B cell (primary cell): ENCODE data around the gene SPG7. TPM values are rescaled to one million over a fixed set of nuclear protein-coding genes. Genes with fewer than 3 reads are reported as not detected.

Experiments used
- ATAC-seq: fragments of 200-7000 bp; cut with Tn5 transposase; one replicate; pipeline ENCODE4 v1.10.0; 2021; ENCODE audit warnings: low read depth, mild to moderate bottlenecking, moderate number of reproducible peaks, moderate library complexity
- CTCF ChIA-PET: fragments of 350-600 bp; sonication (Branson Sonifier 250); formaldehyde crosslinking; loops from one replicate; lab custom pipeline; 2021; ENCODE audit warnings: antibody characterized with exemption, inconsistent platforms; lab: Charles Lee
- POLR2A ChIA-PET: fragments of 350-600 bp; sonication (Branson Sonifier 250); formaldehyde crosslinking; loops from one replicate; lab custom pipeline; 2021; ENCODE audit warnings: antibody characterized with exemption; lab: Charles Lee
- DNase-seq: peaks from one replicate; pipeline ENCODE4 v3.0.0; 2013
- H2AFZ ChIP-seq: 2 replicates; pipeline ENCODE4 v1.6.1; 2012; ENCODE audit warnings: mild to moderate bottlenecking, low read depth, low read length; ENCODE audit not compliant: insufficient read depth, poor library complexity, severe bottlenecking
- H3K27ac ChIP-seq, 2 donors: 1 replicate in 1 of 2; 2 replicates in 1 of 2; pipeline ENCODE4 v1.5.1; 2012 to 2013; ENCODE audit warnings: low read length in 2 of 2, mild to moderate bottlenecking in 2 of 2, moderate library complexity in 1 of 2
- H3K27me3 ChIP-seq, 4 experiments: fragments of 200-600 bp in 1 of 4; sonication (generic) in 1 of 4; replicated peaks in 1 of 4; 1 replicate in 2 of 4; 2 replicates in 2 of 4; pipeline versions ENCODE4 v1.6.1 to v1.7.0; 2013 to 2016; ENCODE audit warnings: low read length in 3 of 4, mild to moderate bottlenecking in 2 of 4, mixed read lengths in 1 of 4, moderate library complexity in 1 of 4; ENCODE audit not compliant: insufficient read depth in 4 of 4, control insufficient read depth in 3 of 4; ENCODE audit errors: control extremely low read depth in 1 of 4
- H3K36me3 ChIP-seq, 2 experiments: replicated peaks in 1 of 2; 1 replicate in 1 of 2; 2 replicates in 1 of 2; pipeline versions ENCODE4 v1.6.1 to v1.7.1; 2013; ENCODE audit warnings: low read length in 1 of 2; ENCODE audit not compliant: insufficient read depth in 2 of 2, control insufficient read depth in 1 of 2; ENCODE audit errors: control extremely low read depth in 1 of 2, extremely low read depth in 1 of 2
- H3K4me1 ChIP-seq, 2 donors: fragments of 200-600 bp in 1 of 2; sonication (generic) in 1 of 2; 1 replicate in 1 of 2; 2 replicates in 1 of 2; pipeline versions ENCODE4 v1.5.1 to v1.6.1; 2013 to 2017; ENCODE audit warnings: low read length in 2 of 2; ENCODE audit not compliant: control insufficient read depth in 2 of 2, insufficient read depth in 2 of 2
- H3K4me2 ChIP-seq: replicated peaks from 2 replicates; pipeline ENCODE3; 2012; ENCODE audit warnings: mild to moderate bottlenecking, low read depth, low read length; ENCODE audit not compliant: poor library complexity, severe bottlenecking
- H3K4me3 ChIP-seq, 5 experiments: fragments of 200-600 bp in 1 of 5; sonication (generic) in 1 of 5; 1 replicate in 3 of 5; 2 replicates in 2 of 5; pipeline versions ENCODE4 v1.5.1 to v1.7.0; 2011 to 2016; ENCODE audit warnings: low read length in 4 of 5, mild to moderate bottlenecking in 4 of 5, low read depth in 2 of 5, control low read depth in 1 of 5, moderate library complexity in 1 of 5; ENCODE audit not compliant: insufficient read depth in 1 of 5; ENCODE audit errors: control extremely low read depth in 1 of 5, extremely low read depth in 1 of 5
- H3K79me2 ChIP-seq: fragments of 200-600 bp; sonication (generic); one replicate; pipeline ENCODE4 v1.6.0; 2016; ENCODE audit warnings: low read length; ENCODE audit not compliant: control insufficient read depth, insufficient read depth
- H3K9ac ChIP-seq: fragments of 200-600 bp; sonication (generic); 2 replicates; pipeline ENCODE4 v1.6.1; 2017; ENCODE audit warnings: mild to moderate bottlenecking, low read length, moderate library complexity
- H3K9me3 ChIP-seq, 3 donors: one replicate each; pipeline versions ENCODE4 v1.6.1 to v1.7.1; 2013; ENCODE audit warnings: low read length in 2 of 3; ENCODE audit not compliant: control insufficient read depth in 2 of 3, insufficient read depth in 1 of 3; ENCODE audit errors: control extremely low read depth in 1 of 3
- H4K20me1 ChIP-seq: 2 replicates; pipeline ENCODE4 v1.6.0; 2012; ENCODE audit warnings: mild to moderate bottlenecking, low read length; ENCODE audit not compliant: insufficient read depth, control insufficient read depth, poor library complexity, severe bottlenecking
- H3K27ac Mint-ChIP-seq: one replicate; pipeline ENCODE4 v1.8.0; 2021; ENCODE audit warnings: mixed read lengths
- H3K27me3 Mint-ChIP-seq: one replicate; pipeline ENCODE4 v1.8.0; 2021; ENCODE audit warnings: mixed read lengths
- H3K4me1 Mint-ChIP-seq: one replicate; pipeline ENCODE4 v1.8.0; 2021; ENCODE audit warnings: mixed read lengths
- H3K4me3 Mint-ChIP-seq: one replicate; pipeline ENCODE4 v1.8.0; 2021; ENCODE audit warnings: mixed read lengths
- H3K9me3 Mint-ChIP-seq: one replicate; pipeline ENCODE4 v1.8.0; 2022; ENCODE audit warnings: mixed read lengths; ENCODE audit not compliant: insufficient read depth
- CTCF ChIP-seq: fragments of 200-600 bp; IDR thresholded peaks from one replicate; pipeline ENCODE4 v1.8.0; 2022; ENCODE audit warnings: antibody characterized with exemption, mild to moderate bottlenecking
- EZH2 ChIP-seq: IDR thresholded peaks from 2 replicates; pipeline ENCODE4 v1.6.1; 2012; ENCODE audit warnings: borderline replicate concordance, low read depth, mild to moderate bottlenecking, moderate library complexity, low read length; ENCODE audit not compliant: insufficient read depth, poor library complexity, severe bottlenecking
- WGBS: methylation state at CpG from one replicate; pipeline ENCODE4 v1.1.5; 2013; ENCODE audit warnings: missing lambda C conversion rate; ENCODE audit not compliant: insufficient coverage; 5-methylcytosine and 5-hydroxymethylcytosine counted together
- intact Hi-C: fragments of 100-400 bp; cut with micrococcal nuclease; formaldehyde crosslinking; loops from one replicate; pipeline ENCODE4 v1.10.0; 2022
- polyA plus RNA-seq: library from polyadenylated mRNA; depleted of rRNA; stranded (reverse); fragments of >200 nt; gene quantifications from 2 replicates; pipeline ENCODE4 v1.2.3, GENCODE V29; 2012
- total RNA-seq, 2 donors: library from RNA; stranded (reverse); fragments of 120-200 nt in 1 of 2; gene quantifications; 1 replicate in 1 of 2; 2 replicates in 1 of 2; pipeline versions ENCODE4 v1.2.3 to v1.2.4, GENCODE V29; 2013 to 2022

SPG7 gene
- total and polyA plus RNA-seq, 2 donors (not counting 1 experiment from before 2014, with no cell fraction given) = 146 to 157 TPM

GRCh38 chr16:89555265-89555664, 47.1 kb downstream of the SPG7 start:
- Histone ChIP-seq H3K27me3 (no peaks in the 10 kb centered on the region), H2AFZ (no peak overlapping the region), H3K4me1 (peaks cover 4 to 7% of the 10 kb centered on the region in 2 donors), H3K9ac (no peak overlapping the region), H3K9me3 (no peaks in the 10 kb centered on the region), H3K79me2 (peaks cover 13% of the 10 kb centered on the region), H4K20me1 (no peaks in the 10 kb centered on the region), H3K27ac (no peak overlapping the region), H3K36me3 (peaks cover 0 to 27% of the 10 kb centered on the region in 2 experiments), H3K4me3 (no peak overlapping the region), H3K4me2 (no peak overlapping the region)
- TF ChIP-seq EZH2 (no peak), CTCF (no peak)
- no peaks in the 10 kb centered on the region for H3K9me3 Mint-ChIP-seq
- intact Hi-C loops = no loop called here
- ATAC-seq = no peak
- ChIA-PET POLR2A (no interaction called here), CTCF (interaction anchor here (1.0 to 2.5 kb wide), 2 partner anchors 30 to 145 kb away, joined by 3 to 15 read pairs; no protein-coding TSS in a partner anchor)
- no peak for DNase-seq
- no peak overlapping the region for H3K4me3 Mint-ChIP-seq
- peaks cover 6% of the 10 kb centered on the region for H3K4me1 Mint-ChIP-seq
- WGBS = 100% methylated on average over 14 of the region's 16 CpGs
- no peak overlapping the region for H3K27ac Mint-ChIP-seq
- H3K27me3 Mint-ChIP-seq = no peaks in the 10 kb centered on the region

GRCh38 chr16:89555780-89556179, 47.6 kb downstream of the SPG7 start:
- H4K20me1 ChIP-seq = peaks cover 3% of the 10 kb centered on the region
- Mint-ChIP-seq H3K4me3 (no peak overlapping the region), H3K4me1 (peaks cover 6% of the 10 kb centered on the region), H3K27ac (no peak overlapping the region), H3K9me3 (no peaks in the 10 kb centered on the region), H3K27me3 (no peaks in the 10 kb centered on the region)
- H3K4me1 ChIP-seq = peaks cover 4 to 7% of the 10 kb centered on the region in 2 donors
- intact Hi-C loops = no loop called here
- H3K27me3 ChIP-seq = no peaks in the 10 kb centered on the region
- ATAC-seq (no peak), DNase-seq (no peak)
- ChIA-PET CTCF (interaction anchor here (2.2 to 2.7 kb wide), 3 partner anchors 16 to 223 kb away, joined by 6 to 15 read pairs (median 9); no protein-coding TSS in a partner anchor), POLR2A (no interaction called here)
- H3K4me2 ChIP-seq = no peak overlapping the region
- peaks cover 0 to 22% of the 10 kb centered on the region in 2 experiments for H3K36me3 ChIP-seq
- 94% methylated on average over 11 of the region's 13 CpGs for WGBS
- no peak overlapping the region for H3K27ac ChIP-seq
- H3K4me3 ChIP-seq = no peak overlapping the region
- H3K9me3 ChIP-seq = no peaks in the 10 kb centered on the region
- H3K9ac ChIP-seq = no peak overlapping the region
- H2AFZ ChIP-seq = no peak overlapping the region
- no peak for TF ChIP-seq CTCF
- TF ChIP-seq EZH2 = no peak
- peaks cover 16% of the 10 kb centered on the region for H3K79me2 ChIP-seq
